Neutrophil (primary cell): ENCODE measurements around the gene MYOM1.

ENCODE experiments used
- H3K27ac ChIP-seq: fragments of 200-600 bp; sonication (generic); 2 replicates; pipeline ENCODE4 v1.5.1; 2016; ENCODE audit warnings: mild to moderate bottlenecking, moderate library complexity
- H3K27me3 ChIP-seq: fragments of 200-600 bp; sonication (generic); 2 replicates; pipeline ENCODE4 v1.6.0; 2016; ENCODE audit warnings: mild to moderate bottlenecking
- H3K36me3 ChIP-seq: fragments of 200-600 bp; sonication (generic); 2 replicates; pipeline ENCODE4 v1.5.1; 2017
- H3K4me1 ChIP-seq, 2 experiments: fragments of 200-600 bp in 1 of 2; sonication (generic) in 1 of 2; 1 replicate in 1 of 2; 2 replicates in 1 of 2; pipeline versions ENCODE4 v1.5.1 to v1.6.1; 2013 to 2016; ENCODE audit warnings: low read depth in 1 of 2, low read length in 1 of 2, mild to moderate bottlenecking in 1 of 2, moderate library complexity in 1 of 2; ENCODE audit not compliant: control insufficient read depth in 1 of 2, insufficient read depth in 1 of 2
- H3K4me3 ChIP-seq, 2 experiments: fragments of 200-600 bp in 1 of 2; sonication (generic) in 1 of 2; 1 replicate in 1 of 2; 2 replicates in 1 of 2; pipeline ENCODE4 v1.5.1; 2013 to 2016; ENCODE audit warnings: low read depth in 1 of 2, low read length in 1 of 2, mild to moderate bottlenecking in 1 of 2, moderate library complexity in 1 of 2
- H3K9me3 ChIP-seq: fragments of 200-600 bp; sonication (generic); 2 replicates; pipeline ENCODE4 v1.5.1; 2016
- TF ChIP-seq, protein P1 (sequence below): fragments of 200-600 bp; sonication (generic); IDR thresholded peaks from 2 replicates; pipeline ENCODE4 v1.5.1; 2016; ENCODE audit warnings: antibody characterized with exemption

Gene MYOM1

GRCh38 chr18:3177902-3178687 lies 41.7 kb downstream of the MYOM1 start:
- H3K4me3 ChIP-seq = peak overlapping the region; percentile 18 to 32
- no peaks in the 10 kb centered on the region for H3K36me3 ChIP-seq
- H3K27ac ChIP-seq = peak overlapping the region; percentile 89

DNA sequence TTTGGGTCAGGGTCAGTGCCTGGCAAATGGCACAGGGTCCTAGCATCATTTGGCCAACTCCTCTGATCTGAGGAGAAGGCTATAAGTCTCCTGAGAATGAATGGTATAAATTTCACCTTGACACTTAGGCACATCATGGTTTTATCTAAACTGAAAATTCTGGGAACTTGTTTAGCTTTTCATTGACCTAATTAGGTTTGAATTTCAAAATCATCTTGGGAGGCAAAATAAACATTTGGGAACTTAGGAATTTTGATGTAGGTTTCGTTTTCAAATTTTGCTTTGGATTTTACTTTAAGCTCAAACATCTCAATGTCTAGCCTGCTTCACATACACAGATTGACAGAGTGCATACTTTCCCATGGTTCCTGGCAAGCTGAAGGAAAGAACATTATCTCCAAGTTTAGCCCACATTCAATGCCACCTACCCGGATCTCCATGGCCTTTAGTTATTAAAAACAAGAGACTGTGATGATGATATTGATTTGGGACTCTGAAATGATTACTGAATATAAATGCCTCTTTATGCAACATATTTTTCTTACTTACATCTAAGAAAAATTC lies 44.5 kb downstream of the MYOM1 start:
- Histone ChIP-seq H3K4me3 (no peak overlapping the region), H3K9me3 (no peaks in the 10 kb centered on the region), H3K36me3 (no peaks in the 10 kb centered on the region), H3K27me3 (no peaks in the 10 kb centered on the region), H3K27ac (no peak overlapping the region), H3K4me1 (peaks cover 29 to 31% of the 10 kb centered on the region in 2 experiments)
- TF ChIP-seq, protein P1, sequence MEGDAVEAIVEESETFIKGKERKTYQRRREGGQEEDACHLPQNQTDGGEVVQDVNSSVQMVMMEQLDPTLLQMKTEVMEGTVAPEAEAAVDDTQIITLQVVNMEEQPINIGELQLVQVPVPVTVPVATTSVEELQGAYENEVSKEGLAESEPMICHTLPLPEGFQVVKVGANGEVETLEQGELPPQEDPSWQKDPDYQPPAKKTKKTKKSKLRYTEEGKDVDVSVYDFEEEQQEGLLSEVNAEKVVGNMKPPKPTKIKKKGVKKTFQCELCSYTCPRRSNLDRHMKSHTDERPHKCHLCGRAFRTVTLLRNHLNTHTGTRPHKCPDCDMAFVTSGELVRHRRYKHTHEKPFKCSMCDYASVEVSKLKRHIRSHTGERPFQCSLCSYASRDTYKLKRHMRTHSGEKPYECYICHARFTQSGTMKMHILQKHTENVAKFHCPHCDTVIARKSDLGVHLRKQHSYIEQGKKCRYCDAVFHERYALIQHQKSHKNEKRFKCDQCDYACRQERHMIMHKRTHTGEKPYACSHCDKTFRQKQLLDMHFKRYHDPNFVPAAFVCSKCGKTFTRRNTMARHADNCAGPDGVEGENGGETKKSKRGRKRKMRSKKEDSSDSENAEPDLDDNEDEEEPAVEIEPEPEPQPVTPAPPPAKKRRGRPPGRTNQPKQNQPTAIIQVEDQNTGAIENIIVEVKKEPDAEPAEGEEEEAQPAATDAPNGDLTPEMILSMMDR = no peak

More at GRCh38 chr18:3177902-3178687, 41.7 kb downstream of the MYOM1 start:
- TF ChIP-seq, protein P1 = no peak
- Histone ChIP-seq H3K27me3 (no peaks in the 10 kb centered on the region), H3K4me1 (peaks cover 10 to 12% of the 10 kb centered on the region in 2 experiments), H3K9me3 (no peaks in the 10 kb centered on the region)

GRCh38 chr18:3172097-3172496 lies 47.7 kb downstream of the MYOM1 start:
- Histone ChIP-seq H3K9me3 (no peaks in the 10 kb centered on the region), H3K27ac (no peak overlapping the region), H3K27me3 (no peaks in the 10 kb centered on the region), H3K4me1 (peaks cover 22 to 27% of the 10 kb centered on the region in 2 experiments), H3K4me3 (no peak overlapping the region), H3K36me3 (no peaks in the 10 kb centered on the region)
- TF ChIP-seq, protein P1 = no peak

- Histone ChIP-seq H3K27ac (no peak overlapping the region), H3K4me3 (no peak overlapping the region), H3K27me3 (no peaks in the 10 kb centered on the region), H3K4me1 (peaks cover 27 to 31% of the 10 kb centered on the region in 2 experiments), H3K9me3 (no peaks in the 10 kb centered on the region), H3K36me3 (no peaks in the 10 kb centered on the region)
- TF ChIP-seq, protein P1 = no peak
Measured at GRCh38 chr18:3171631-3172030, 48.1 kb downstream of the MYOM1 start.

GRCh38 chr18:3170441-3171161 lies 49.2 kb downstream of the MYOM1 start:
- Histone ChIP-seq H3K27ac (no peak overlapping the region), H3K4me3 (no peak overlapping the region), H3K9me3 (no peaks in the 10 kb centered on the region), H3K4me1 (peaks cover 32 to 36% of the 10 kb centered on the region in 2 experiments), H3K27me3 (no peaks in the 10 kb centered on the region), H3K36me3 (no peaks in the 10 kb centered on the region)
- TF ChIP-seq, protein P1 = no peak
